WTC11 (cell line): ENCODE measurements around the gene ORAI2. TPM values are rescaled to one million over a fixed set of nuclear protein-coding genes. Genes with fewer than 3 reads are reported as not detected.

Experiments
- ARID4B ChIP-seq: sonication (generic); formaldehyde crosslinking; IDR thresholded peaks from 2 replicates; pipeline ENCODE4 v1.8.0; 2023; ENCODE audit warnings: missing genetic modification reagents, mild to moderate bottlenecking, borderline replicate concordance
- ATF1 ChIP-seq: sonication (generic); formaldehyde crosslinking; IDR thresholded peaks from 2 replicates; pipeline ENCODE4 v1.8.1; 2023; ENCODE audit warnings: mild to moderate bottlenecking, moderate library complexity, missing genetic modification reagents
- ATF2 ChIP-seq: sonication (generic); formaldehyde crosslinking; IDR thresholded peaks from 2 replicates; pipeline ENCODE4 v1.8.1; 2022; ENCODE audit warnings: low read depth, missing genetic modification reagents, borderline replicate concordance
- ELF4 ChIP-seq: sonication (generic); formaldehyde crosslinking; IDR thresholded peaks from 2 replicates; pipeline ENCODE4 v1.8.1; 2022; ENCODE audit warnings: low read depth, mild to moderate bottlenecking, moderate library complexity, missing genetic modification reagents
- ETV6 ChIP-seq: sonication (generic); formaldehyde crosslinking; IDR thresholded peaks from 2 replicates; pipeline ENCODE4 v1.8.1; 2022; ENCODE audit warnings: mild to moderate bottlenecking, missing genetic modification reagents
- FOXK1 ChIP-seq: sonication (generic); formaldehyde crosslinking; IDR thresholded peaks from 2 replicates; pipeline ENCODE4 v1.8.0; 2022; ENCODE audit warnings: mild to moderate bottlenecking, moderate library complexity, missing genetic modification reagents
- GRHL2 ChIP-seq: fragments of 250-450 bp; sonication (Bioruptor Pico); IDR thresholded peaks from 2 replicates; pipeline ENCODE4 v1.8.0; 2022; ENCODE audit warnings: mild to moderate bottlenecking, moderate library complexity; ENCODE audit not compliant: insufficient replicate concordance, severe bottlenecking
- HMGA2 ChIP-seq: fragments of 250-450 bp; sonication (Bioruptor Pico); IDR thresholded peaks from 2 replicates; pipeline ENCODE4 v1.4.0; 2021; ENCODE audit warnings: mild to moderate bottlenecking, moderate library complexity
- HMGXB4 ChIP-seq: sonication (generic); formaldehyde crosslinking; IDR thresholded peaks from 2 replicates; pipeline ENCODE4 v1.8.1; 2023; ENCODE audit warnings: mild to moderate bottlenecking, moderate library complexity, missing genetic modification reagents
- IRF2 ChIP-seq: sonication (generic); formaldehyde crosslinking; IDR thresholded peaks from 2 replicates; pipeline ENCODE4 v1.8.0; 2022; ENCODE audit warnings: low read depth, missing genetic modification reagents, borderline replicate concordance
- MLX ChIP-seq: sonication (generic); formaldehyde crosslinking; IDR thresholded peaks from 2 replicates; pipeline ENCODE4 v1.8.1; 2023; ENCODE audit warnings: mild to moderate bottlenecking, missing genetic modification reagents, moderate library complexity
- PRRX2 ChIP-seq: fragments of 250-450 bp; sonication (Bioruptor Pico); IDR thresholded peaks from 2 replicates; pipeline ENCODE4 v1.8.0; 2021; ENCODE audit warnings: mild to moderate bottlenecking
- RELA ChIP-seq: sonication (generic); formaldehyde crosslinking; IDR thresholded peaks from 2 replicates; pipeline ENCODE4 v1.8.1; 2022; ENCODE audit warnings: missing genetic modification reagents, mild to moderate bottlenecking, borderline replicate concordance
- RORB ChIP-seq: fragments of 250-450 bp; sonication (Bioruptor Pico); IDR thresholded peaks from 2 replicates; pipeline ENCODE4 v1.9.0; 2021; ENCODE audit warnings: mild to moderate bottlenecking
- SOX15 ChIP-seq: fragments of 250-450 bp; sonication (Bioruptor Pico); IDR thresholded peaks from 2 replicates; pipeline ENCODE4 v1.9.0; 2021; ENCODE audit warnings: mild to moderate bottlenecking
- SP1 ChIP-seq: sonication (generic); formaldehyde crosslinking; conservative IDR thresholded peaks from 2 replicates; pipeline ENCODE4 v1.8.1; 2022; ENCODE audit warnings: missing genetic modification reagents
- TEAD1 ChIP-seq: sonication (generic); formaldehyde crosslinking; IDR thresholded peaks from 2 replicates; pipeline ENCODE4 v1.8.0; 2022; ENCODE audit warnings: mild to moderate bottlenecking, missing genetic modification reagents
- TEAD4 ChIP-seq: sonication (generic); formaldehyde crosslinking; IDR thresholded peaks from 2 replicates; pipeline ENCODE4 v1.8.0; 2022; ENCODE audit warnings: mild to moderate bottlenecking, missing genetic modification reagents
- ZBTB43 ChIP-seq: sonication (generic); formaldehyde crosslinking; IDR thresholded peaks from 2 replicates; pipeline ENCODE4 v1.8.1; 2023; ENCODE audit warnings: mild to moderate bottlenecking, missing genetic modification reagents
- ZNF512 ChIP-seq: sonication (generic); formaldehyde crosslinking; IDR thresholded peaks from 2 replicates; pipeline ENCODE4 v1.8.1; 2022; ENCODE audit warnings: missing genetic modification reagents, borderline replicate concordance
- total RNA-seq: library from RNA; stranded (reverse); gene quantifications from 3 replicates; pipeline ENCODE4 v1.2.3, GENCODE V29; 2021
- TF ChIP-seq, protein P1 (sequence below): sonication (generic); formaldehyde crosslinking; IDR thresholded peaks from 2 replicates; pipeline ENCODE4 v1.8.0; 2022; ENCODE audit warnings: mild to moderate bottlenecking, missing genetic modification reagents
- TF ChIP-seq, protein P2 (sequence below): fragments of 250-450 bp; sonication (Bioruptor Pico); IDR thresholded peaks from 2 replicates; pipeline ENCODE4 v1.8.0; 2021; ENCODE audit warnings: mild to moderate bottlenecking

ORAI2 gene
- total RNA-seq, 1 experiment from 2014 or later: 22.2 TPM

GRCh38 chr7:102464577-102465280, 31.4 kb downstream of the ORAI2 start, which contains the start of the genes ALKBH4 and LRWD1 (continued):
- TF ChIP-seq, protein P1, sequence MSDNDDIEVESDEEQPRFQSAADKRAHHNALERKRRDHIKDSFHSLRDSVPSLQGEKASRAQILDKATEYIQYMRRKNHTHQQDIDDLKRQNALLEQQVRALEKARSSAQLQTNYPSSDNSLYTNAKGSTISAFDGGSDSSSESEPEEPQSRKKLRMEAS (CRISPR knock-in tag): peak; percentile 82; the same call in 1 of the 2 replicates
- TF ChIP-seq SOX15 (CRISPR knock-in tag) (no peak), RELA (CRISPR knock-in tag) (no peak), ZBTB43 (CRISPR knock-in tag) (0 out of 2 replicates have a peak, but pooled peaks have one; percentile 64), TEAD1 (CRISPR knock-in tag) (peak; percentile 89), ATF1 (no peak), ZNF512 (no peak), GRHL2 (CRISPR knock-in tag) (no peak), ELF4 (CRISPR knock-in tag) (no peak), HMGA2 (CRISPR knock-in tag) (no peak), SP1 (CRISPR knock-in tag) (peak; percentile 68), HMGXB4 (CRISPR knock-in tag) (peak; percentile 90), ATF2 (CRISPR knock-in tag) (no peak), IRF2 (CRISPR knock-in tag) (no peak), TEAD4 (no peak), RORB (CRISPR knock-in tag) (no peak), MLX (CRISPR knock-in tag) (peak; percentile 83; the same call in 1 of the 2 replicates), ETV6 (CRISPR knock-in tag) (no peak; the same call in none of the 2 replicates), FOXK1 (CRISPR knock-in tag) (peak; percentile 40; the same call in 1 of the 2 replicates), ARID4B (CRISPR knock-in tag) (peak; percentile 92), PRRX2 (CRISPR knock-in tag) (no peak)
- TF ChIP-seq, protein P2, sequence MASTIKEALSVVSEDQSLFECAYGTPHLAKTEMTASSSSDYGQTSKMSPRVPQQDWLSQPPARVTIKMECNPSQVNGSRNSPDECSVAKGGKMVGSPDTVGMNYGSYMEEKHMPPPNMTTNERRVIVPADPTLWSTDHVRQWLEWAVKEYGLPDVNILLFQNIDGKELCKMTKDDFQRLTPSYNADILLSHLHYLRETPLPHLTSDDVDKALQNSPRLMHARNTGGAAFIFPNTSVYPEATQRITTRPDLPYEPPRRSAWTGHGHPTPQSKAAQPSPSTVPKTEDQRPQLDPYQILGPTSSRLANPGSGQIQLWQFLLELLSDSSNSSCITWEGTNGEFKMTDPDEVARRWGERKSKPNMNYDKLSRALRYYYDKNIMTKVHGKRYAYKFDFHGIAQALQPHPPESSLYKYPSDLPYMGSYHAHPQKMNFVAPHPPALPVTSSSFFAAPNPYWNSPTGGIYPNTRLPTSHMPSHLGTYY (CRISPR knock-in tag): no peak
